GM20000 (cell line): Measurements from ENCODE around the gene CARS1.

ENCODE experiments used
- DNase-seq: peaks from one replicate; pipeline ENCODE4 v3.0.0; 2012; ENCODE audit warnings: low spot score
- CTCF ChIP-seq: IDR thresholded peaks from 2 replicates; pipeline ENCODE4 v1.5.1; 2012; ENCODE audit warnings: mild to moderate bottlenecking, control low read depth; ENCODE audit errors: extremely low read depth, missing control alignments

Gene CARS1

DNA sequence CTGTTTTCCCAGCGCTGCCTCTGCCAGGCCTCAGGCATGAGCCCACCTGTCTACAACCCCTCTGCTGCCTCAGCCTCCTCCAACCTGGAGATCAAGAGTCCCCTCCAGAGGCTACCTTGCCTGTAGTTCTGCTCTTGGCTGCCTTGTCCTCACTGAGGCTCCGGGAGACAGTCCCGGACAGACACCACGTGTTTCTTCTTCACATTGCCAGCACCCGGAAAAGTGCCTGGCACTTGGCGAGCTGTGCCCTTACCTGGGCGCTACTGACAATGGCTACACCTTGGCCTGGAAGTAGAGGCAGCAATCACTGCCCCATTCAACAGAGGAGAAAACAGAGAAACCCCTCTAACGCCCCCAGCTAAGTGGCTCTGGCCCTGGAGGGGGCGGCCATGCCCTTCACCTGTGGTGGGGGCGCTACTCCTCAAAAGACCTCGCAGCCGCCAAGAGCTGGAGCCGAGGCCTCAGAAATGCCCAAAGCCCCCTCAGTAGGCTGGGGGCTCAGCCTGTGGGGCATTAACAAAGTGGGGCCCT is 62.1 kb downstream of the CARS1 start:
- TF ChIP-seq CTCF, result no peak
- no peak for DNase-seq

DNA sequence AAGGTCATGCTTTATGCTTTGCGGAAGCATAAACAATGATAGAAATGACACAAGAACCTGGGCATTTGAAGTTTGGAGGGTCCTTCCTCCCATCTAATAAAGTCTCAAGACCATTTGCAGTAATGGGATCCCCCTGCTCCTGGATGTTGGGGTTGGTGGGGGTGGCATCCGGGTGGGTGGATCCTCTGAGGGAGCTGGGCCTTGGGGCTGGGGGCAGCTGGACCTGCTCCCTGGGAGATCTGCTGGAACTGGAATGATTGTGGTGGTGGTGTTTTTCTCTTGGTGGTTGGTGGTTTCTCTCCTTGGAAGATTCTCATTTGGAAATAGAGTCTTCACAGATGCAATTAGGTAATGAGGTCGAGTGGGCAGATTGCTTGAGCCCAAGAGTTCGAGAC is 62.9 kb downstream of the CARS1 start:
- no peak for DNase-seq
- no peak for TF ChIP-seq CTCF

- TF ChIP-seq CTCF, result no peak
These were observed 64.3 kb downstream of the CARS1 start for GRCh38 chr11:2992997-2993325.

GRCh38 chr11:2992234-2992996 is 64.8 kb downstream of the CARS1 start, which contains the start of gene NAP1L4:
Gene NAP1L4, minus strand, starts transcription at chr11:2992329. Its CDS starts 13,109 bp downstream, at chr11:2979220.
- TF ChIP-seq CTCF, result no peak
- DNase-seq, result peak; percentile 99

More at GRCh38 chr11:2992997-2993325, 64.3 kb downstream of the CARS1 start:
- DNase-seq, result no peak

DNA sequence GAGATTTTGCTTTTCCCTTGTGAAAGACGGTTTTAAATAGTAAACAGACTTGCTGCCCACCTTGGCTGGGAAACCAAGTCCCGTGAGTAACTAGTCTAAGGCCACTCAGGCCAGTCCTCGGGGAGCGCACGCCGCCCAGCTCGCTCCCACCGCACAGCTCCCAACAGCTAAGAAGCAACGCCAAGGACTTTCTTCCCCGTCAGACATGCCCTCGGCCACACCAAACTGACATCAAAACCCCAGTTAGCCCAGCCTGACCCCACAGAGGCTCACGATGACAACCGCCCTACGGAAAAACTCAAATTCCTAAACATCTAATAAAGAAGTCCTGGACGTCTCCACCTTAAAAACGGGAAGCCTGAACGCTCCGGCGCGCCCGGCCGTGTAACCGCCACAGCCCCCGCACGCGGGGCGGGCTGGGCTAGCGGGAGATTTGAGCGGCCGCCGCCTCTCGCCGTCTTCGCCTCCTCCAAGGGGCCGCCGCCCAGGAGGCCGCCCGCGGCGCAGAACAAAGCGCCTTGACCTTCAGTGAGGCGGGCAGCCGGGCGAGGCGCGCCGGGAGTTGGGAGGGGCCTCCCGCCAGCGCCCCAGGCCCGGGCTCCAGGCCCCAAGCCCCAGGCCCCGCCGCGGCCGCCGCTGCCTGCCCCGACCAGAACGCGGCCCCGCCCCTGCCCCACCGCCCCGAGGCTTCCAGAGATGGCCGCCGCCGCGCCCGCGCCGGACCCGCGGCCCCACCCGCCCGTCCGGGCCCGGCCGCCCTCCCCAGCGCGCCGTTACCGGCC is 65.6 kb downstream of the CARS1 start:
- no peak for TF ChIP-seq CTCF
- no peak for DNase-seq

GRCh38 chr11:2990617-2991451 is 66.4 kb downstream of the CARS1 start:
- peak; percentile 51 for DNase-seq
- no peak for TF ChIP-seq CTCF

- TF ChIP-seq CTCF, result no peak
- DNase-seq, result peak; percentile 45
These were observed 67.7 kb downstream of the CARS1 start for GRCh38 chr11:2989551-2989950.
